ENCODE data around the gene CIPC. TPM values are rescaled to one million over a fixed set of nuclear protein-coding genes. Genes with fewer than 3 reads are reported as not detected.

Gene CIPC
- polyA plus RNA-seq, 1 experiment: 9.9 TPM

DNA sequence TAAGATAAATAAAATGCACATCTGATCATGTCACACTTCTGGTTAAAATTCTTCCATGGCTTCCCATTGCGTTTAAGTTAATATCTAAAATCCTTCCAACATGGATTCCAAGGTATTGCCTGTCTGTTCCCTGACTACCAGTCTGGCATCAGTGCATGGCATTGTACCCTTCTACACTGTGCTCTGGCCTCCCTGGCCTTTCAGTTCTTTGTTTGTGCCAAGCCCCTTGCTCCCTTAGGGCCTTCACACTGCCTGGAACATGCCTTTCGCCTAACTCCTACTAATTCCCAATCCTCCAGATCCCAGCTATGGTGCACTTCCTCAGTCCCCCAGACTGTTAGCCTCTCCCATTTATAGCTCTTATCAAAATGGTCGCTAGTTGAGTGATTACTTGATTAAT is 6.3 kb downstream of the CIPC start:
- Histone ChIP-seq H3K27ac (ENCODE audit: low read depth, low read length) (no peak overlapping the region), H3K27me3 (ENCODE audit: control insufficient read depth, insufficient read depth, low read length) (no peaks in the 10 kb centered on the region), H3K9me3 (ENCODE audit: control insufficient read depth, insufficient read depth, low read length) (no peaks in the 10 kb centered on the region), H3K4me3 (ENCODE audit: low read depth, low read length) (no peak overlapping the region)
- no peak for DNase-seq (ENCODE audit: low read depth, low spot score)
- TF ChIP-seq CTCF (IDR thresholded peaks at IDR 0.05; ENCODE audit: low read depth, low read length): no peak
- POLR2A ChIA-PET: no interaction called here
- CTCF ChIA-PET: interaction anchor here (0.6 to 1.0 kb wide), 3 partner anchors 8 to 229 kb away, joined by 3 to 4 read pairs (median 4); no protein-coding TSS in a partner anchor

GRCh38 chr14:77105145-77105939 is 7.3 kb downstream of the CIPC start:
- Histone ChIP-seq H3K27me3 (ENCODE audit: control insufficient read depth, insufficient read depth, low read length) (no peaks in the 10 kb centered on the region), H3K4me3 (ENCODE audit: low read depth, low read length) (no peak overlapping the region), H3K27ac (ENCODE audit: low read depth, low read length) (no peak overlapping the region), H3K9me3 (ENCODE audit: control insufficient read depth, insufficient read depth, low read length) (no peaks in the 10 kb centered on the region)
- POLR2A ChIA-PET: no interaction called here
- no peak for DNase-seq (ENCODE audit: low read depth, low spot score)
- TF ChIP-seq CTCF (IDR thresholded peaks at IDR 0.05; ENCODE audit: low read depth, low read length): no peak
- CTCF ChIA-PET: interaction anchor here (1.0 kb wide), 1 partner anchor 9 kb away, joined by 4 read pairs; no protein-coding TSS in a partner anchor

GRCh38 chr14:77106666-77107065 is 8.6 kb downstream of the CIPC start:
- CTCF ChIA-PET: interaction anchor here (0.8 to 1.0 kb wide), 2 partner anchors 231 to 234 kb away, joined by 4 to 5 read pairs; no protein-coding TSS in a partner anchor
- Histone ChIP-seq H3K27ac (ENCODE audit: low read depth, low read length) (no peak overlapping the region), H3K27me3 (ENCODE audit: control insufficient read depth, insufficient read depth, low read length) (no peaks in the 10 kb centered on the region), H3K4me3 (ENCODE audit: low read depth, low read length) (no peak overlapping the region), H3K9me3 (ENCODE audit: control insufficient read depth, insufficient read depth, low read length) (no peaks in the 10 kb centered on the region)
- POLR2A ChIA-PET: no interaction called here
- no peak for TF ChIP-seq CTCF (IDR thresholded peaks at IDR 0.05; ENCODE audit: low read depth, low read length)
- DNase-seq (ENCODE audit: low read depth, low spot score): no peak

DNA sequence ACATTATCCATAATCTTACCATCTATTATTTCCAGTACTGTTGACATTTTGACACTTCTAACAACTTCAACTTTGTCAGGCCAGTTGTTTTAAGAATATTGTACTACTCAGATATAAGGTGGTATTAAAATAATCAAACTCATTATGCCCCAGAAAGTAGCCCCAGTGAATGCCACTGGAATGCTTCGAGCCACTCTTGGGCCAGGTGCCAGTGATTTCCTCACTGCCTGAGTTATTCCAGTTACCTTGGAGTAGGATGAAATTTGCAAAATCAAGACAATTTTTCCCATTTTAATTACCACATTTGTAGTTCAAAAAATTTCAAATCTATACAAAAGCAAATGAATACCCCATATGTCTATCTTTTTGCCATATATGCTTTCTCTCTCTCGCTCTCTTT is 9.2 kb downstream of the CIPC start:
- POLR2A ChIA-PET: no interaction called here
- Histone ChIP-seq H3K27ac (ENCODE audit: low read depth, low read length) (no peak overlapping the region), H3K9me3 (ENCODE audit: control insufficient read depth, insufficient read depth, low read length) (no peaks in the 10 kb centered on the region), H3K27me3 (ENCODE audit: control insufficient read depth, insufficient read depth, low read length) (no peaks in the 10 kb centered on the region), H3K4me3 (ENCODE audit: low read depth, low read length) (no peak overlapping the region)
- no peak for TF ChIP-seq CTCF (IDR thresholded peaks at IDR 0.05; ENCODE audit: low read depth, low read length)
- CTCF ChIA-PET: interaction anchor here (0.8 kb wide), 1 partner anchor 231 kb away, joined by 4 read pairs; no protein-coding TSS in a partner anchor
- DNase-seq (ENCODE audit: low read depth, low spot score): no peak

DNA sequence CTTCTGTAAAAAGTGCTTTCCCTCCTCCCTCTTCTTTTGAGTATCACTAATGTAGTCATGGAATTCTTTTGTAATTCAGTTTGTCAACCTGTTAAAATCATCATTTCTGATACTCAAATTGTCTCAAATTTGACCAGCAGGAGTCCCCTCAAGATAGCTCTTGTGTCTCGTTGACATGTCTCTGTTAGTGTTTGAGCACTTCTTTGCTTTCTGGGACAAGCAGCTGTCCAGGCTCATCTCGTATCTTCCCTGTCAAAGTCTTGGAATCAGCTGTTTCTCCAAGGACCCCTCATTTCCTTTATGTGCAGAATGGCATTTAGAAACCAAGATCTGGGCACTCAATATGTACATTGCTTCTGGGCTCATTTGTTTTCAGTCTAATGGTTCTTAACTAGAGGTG is 10.7 kb downstream of the CIPC start:
- TF ChIP-seq CTCF (IDR thresholded peaks at IDR 0.05; ENCODE audit: low read depth, low read length): no peak
- no peak for DNase-seq (ENCODE audit: low read depth, low spot score)
- no peak overlapping the region for H3K27ac ChIP-seq (ENCODE audit: low read depth, low read length)
- H3K27me3 ChIP-seq (ENCODE audit: control insufficient read depth, insufficient read depth, low read length): no peaks in the 10 kb centered on the region
- POLR2A ChIA-PET: no interaction called here
- CTCF ChIA-PET: interaction anchor here (0.6 kb wide), 1 partner anchor 183 kb away, joined by 3 read pairs; no protein-coding TSS in a partner anchor
- no peak overlapping the region for H3K4me3 ChIP-seq (ENCODE audit: low read depth, low read length)
- H3K9me3 ChIP-seq (ENCODE audit: control insufficient read depth, insufficient read depth, low read length): no peaks in the 10 kb centered on the region
